Ishikawa (cell line): ENCODE results near the gene RARA.

ENCODE experiments used
- EP300 ChIP-seq: IDR thresholded peaks from 2 replicates; pipeline ENCODE4 v1.6.1; 2012; ENCODE audit warnings: borderline replicate concordance
- FOXM1 ChIP-seq: IDR thresholded peaks from 2 replicates; pipeline ENCODE4 v1.6.1; 2012; ENCODE audit warnings: low read depth, borderline replicate concordance

GRCh38 chr17:40371261-40371929 is 62.4 kb downstream of the RARA start:
- TF ChIP-seq EP300 (no peak), FOXM1 (no peak)
